WTC11 (cell line): ENCODE measurements around the gene DNAJC21.

Source experiments
- CTCF ChIP-seq: fragments of 200-600 bp; IDR thresholded peaks from 2 replicates; pipeline ENCODE4 v1.8.0; 2022; ENCODE audit warnings: antibody characterized with exemption
- ETV6 ChIP-seq: sonication (generic); formaldehyde crosslinking; IDR thresholded peaks from 2 replicates; pipeline ENCODE4 v1.8.1; 2022; ENCODE audit warnings: mild to moderate bottlenecking, missing genetic modification reagents

DNA sequence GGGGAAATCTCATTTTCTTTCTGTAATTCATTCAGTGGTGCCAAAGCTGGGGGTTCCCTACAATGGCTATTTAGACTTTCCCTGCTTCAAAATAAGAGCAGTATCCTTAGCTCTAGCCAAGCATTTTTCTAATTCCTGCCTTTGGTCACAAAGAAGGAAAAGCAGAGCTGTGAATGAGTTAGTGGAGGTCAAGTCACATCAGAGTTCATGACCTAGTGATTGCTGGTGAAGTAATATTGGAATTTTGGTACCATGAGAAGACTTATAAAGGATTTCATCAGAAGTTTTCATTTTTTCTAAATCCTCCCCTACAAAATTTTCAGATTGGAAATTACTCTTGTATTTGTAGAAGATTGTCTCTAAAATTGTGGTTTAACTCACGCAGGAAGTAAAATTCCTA, 28.0 kb downstream of the DNAJC21 start:
- TF ChIP-seq CTCF (no peak), ETV6 (CRISPR knock-in tag) (no peak)
